Measurements from ENCODE around the gene TPSG1.
"Not testable (repeated sequence)": the region's sequence is repeated elsewhere in the genome, so short reads cannot be mapped to it uniquely, and the experiment has no call there.

The TPSG1 gene

GRCh38 chr16:1225051-1225451 is at the start of gene TPSG1:
TPSG1 (minus strand) TSS chr16:1225268; CDS start chr16:1225252, 16 bp downstream.
- DNase-seq: no peak

DNA sequence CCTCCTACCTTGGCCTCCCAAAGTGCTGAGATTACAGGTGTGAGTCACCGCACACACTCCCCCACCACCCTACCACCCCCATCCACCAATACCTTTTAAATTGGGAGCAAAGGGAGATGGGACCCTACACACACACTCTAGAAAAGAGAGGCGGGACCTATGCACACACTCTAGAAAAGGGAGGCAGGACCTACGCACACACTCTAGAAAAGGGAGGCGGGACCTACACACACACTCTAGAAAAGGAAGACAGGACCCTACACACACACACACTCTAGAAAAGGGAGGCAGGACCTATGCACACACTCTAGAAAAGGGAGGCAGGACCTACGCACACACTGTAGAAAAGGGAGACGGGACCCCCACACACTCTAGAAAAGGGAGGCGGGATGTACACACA is 49.7 kb upstream of the TPSG1 start:
- no peak for DNase-seq

- DNase-seq: no peak
Observed at GRCh38 chr16:1273816-1274215, 48.7 kb upstream of the TPSG1 start.

DNA sequence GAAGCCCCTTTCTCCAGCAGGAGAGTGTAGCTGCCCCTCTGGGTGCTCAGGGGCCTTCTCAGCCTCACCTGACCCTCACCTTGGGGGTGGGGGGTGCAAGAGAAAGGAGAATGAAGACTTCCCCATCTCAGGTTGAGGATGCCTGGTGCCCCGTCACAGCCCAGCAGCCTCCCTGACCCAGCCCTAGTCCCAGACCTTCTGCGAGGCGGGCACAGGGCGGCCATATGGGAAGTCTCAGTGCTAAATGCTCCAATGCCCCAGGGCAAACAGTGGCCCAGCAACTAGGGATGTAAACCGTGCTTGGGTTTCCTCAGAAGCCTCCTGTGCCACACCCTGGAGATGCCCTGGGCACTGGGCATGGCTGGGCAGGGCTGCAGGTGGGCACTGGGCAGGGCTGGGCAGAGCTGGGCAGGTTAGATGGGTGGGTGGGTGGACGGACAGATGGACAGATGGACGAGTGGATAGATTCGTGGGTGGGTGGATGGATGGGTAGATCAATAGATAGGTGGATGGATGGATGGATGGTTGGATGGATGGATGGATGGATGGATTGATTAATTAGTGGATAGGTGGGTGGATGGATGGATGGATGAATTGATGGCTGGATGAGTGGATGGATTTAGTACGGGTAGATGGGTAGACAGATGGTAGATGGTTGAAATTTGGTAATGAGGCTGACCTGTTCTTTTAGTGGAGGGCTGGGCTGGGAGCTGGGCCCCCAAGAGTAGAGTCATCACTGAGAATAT is 47.6 kb upstream of the TPSG1 start:
- DNase-seq: peak; percentile 92

DNA sequence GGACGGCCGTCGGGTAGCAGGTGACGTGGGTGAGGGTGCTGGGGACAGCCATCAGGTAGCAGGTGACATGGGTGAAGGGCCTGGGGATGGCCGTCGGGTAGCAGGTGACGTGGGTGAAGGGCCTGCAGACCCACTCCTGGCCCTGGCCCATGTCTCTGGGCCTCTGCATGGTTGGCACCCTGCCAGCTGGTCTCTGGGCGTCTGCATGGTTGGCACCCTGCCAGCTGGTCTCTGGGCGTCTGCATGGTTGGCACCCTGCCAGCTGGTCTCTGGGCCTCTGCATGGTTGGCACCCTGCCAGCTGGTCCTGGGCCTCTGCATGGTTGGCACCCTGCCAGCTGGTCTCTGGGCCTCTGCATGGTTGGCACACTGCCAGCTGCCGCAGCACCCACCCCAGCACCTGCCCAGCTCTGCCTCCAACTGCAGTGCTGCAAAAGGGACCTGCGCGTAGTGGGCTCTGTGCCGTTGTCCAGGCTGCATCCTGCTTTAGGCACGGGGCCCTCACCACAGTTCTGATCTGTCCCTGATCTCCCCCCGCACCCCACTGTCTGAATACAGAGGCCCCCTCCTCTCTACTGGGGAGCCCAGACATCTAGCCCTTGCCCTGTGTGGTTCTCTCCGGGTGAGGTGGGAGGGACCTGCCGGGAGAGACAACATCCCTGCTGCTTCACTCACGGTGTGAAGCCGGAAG is 46.8 kb upstream of the TPSG1 start:
- DNase-seq: peak; percentile 96

DNA sequence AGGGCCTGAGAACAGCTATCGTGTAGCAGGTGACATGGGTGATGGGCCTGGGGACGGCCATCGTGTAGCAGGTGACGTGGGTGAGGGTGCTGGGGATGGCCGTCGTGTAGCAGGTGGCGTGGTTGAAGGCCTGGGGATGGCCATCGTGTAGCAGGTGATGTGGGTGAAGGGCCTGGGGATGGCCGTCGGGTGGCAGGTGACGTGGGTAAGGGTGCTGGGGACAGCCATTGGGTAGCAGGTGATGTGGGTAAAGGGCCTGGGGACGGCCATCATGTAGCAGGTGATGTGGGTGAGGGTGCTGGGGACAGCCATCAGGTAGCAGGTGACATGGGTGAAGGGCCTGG is 46.3 kb upstream of the TPSG1 start:
- DNase-seq: no peak

- not testable (repeated sequence) for DNase-seq
Observed at GRCh38 chr16:1269418-1269817, 44.4 kb upstream of the TPSG1 start.

GRCh38 chr16:1265826-1266225 is 40.8 kb upstream of the TPSG1 start:
- no peak for DNase-seq

DNA sequence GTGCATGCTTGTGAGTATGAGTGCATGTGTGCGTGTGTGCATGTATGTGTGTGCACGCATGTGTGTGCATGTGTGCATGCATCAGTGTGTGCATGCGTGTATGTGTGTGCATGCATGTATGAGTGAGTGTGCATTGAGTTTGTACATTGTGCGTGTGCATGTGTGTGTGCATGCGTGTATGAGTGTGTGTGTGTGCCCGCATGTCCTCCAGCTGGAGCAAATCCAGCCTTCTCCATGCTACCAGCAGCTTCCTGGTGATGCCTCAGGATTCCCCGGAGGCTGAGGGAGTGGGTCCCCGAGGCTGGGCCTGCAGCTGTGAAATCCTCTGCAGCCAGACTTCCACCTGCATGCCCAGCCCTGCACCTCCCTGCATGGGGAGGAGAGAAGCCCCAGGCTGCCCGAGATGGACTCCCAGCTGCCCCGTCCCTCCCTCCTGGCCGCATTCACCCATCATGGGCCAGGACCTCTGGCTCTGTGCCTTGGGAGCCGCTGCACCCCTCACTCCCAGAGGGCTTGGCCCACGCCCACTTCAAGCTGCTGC is 40.1 kb upstream of the TPSG1 start:
- no peak for DNase-seq

- DNase-seq: no peak
Observed at GRCh38 chr16:1264345-1265089, 39.4 kb upstream of the TPSG1 start.

- no peak for DNase-seq
Observed at GRCh38 chr16:1263591-1264344, 38.7 kb upstream of the TPSG1 start.

DNA sequence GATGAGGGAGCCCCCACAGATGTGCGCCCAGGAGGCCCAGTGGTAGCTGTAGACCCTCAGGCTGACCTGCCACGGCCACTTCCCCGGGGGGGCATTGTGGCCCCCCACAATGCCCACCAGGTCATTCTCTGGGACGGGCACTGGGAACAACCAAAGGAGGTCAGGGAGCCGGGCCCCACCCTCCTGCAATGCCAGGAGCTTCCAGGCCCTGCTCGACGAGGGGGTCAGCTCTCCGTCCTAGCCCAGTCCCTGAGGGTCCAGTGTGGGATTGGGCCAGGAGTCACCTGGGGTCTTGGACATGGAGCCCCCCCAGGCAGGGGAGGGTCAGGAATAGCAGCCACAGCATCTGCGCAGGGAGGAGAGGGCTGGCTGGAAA is 37.8 kb upstream of the TPSG1 start:
- DNase-seq: no peak

GRCh38 chr16:1262210-1262845 is 37.3 kb upstream of the TPSG1 start:
- no peak for DNase-seq

DNA sequence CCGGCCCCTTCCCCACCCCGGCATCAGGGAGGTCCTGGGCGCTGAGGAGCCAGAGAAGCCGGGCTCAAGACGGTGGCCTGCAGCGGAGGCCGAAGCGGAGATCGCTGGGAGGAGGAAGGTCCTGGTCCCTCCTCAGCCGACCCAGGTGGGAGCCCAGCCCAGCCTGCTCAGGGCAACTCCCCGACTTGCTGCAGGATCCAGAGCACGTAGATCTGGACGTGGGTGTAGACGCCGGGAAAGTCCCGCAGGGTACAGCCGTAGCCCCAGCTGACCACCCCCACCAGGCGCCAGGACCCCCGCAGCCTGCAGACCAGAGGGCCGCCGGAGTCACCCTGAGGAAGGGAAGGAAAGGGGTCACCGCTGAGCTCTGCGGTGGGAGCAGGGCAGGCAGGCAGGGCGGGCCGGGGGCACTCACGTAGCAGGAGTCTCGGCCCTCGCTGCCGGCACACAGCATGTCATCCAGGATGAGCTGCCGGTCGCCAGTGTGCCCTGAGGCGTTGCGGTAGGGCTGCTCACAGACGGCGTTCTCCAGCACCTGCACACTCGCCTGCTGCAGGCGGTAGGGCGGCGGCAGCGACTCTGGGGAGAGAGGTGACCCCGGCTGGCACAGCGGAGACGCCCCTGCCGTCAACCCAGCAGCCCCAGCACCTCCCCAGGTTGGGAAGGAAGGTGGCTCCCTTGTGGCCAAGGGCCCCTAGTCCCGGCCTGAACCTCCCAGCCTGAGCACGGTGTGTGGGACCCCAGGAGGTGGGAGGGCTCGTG is 36.2 kb upstream of the TPSG1 start:
- DNase-seq: peak; percentile 92

DNA sequence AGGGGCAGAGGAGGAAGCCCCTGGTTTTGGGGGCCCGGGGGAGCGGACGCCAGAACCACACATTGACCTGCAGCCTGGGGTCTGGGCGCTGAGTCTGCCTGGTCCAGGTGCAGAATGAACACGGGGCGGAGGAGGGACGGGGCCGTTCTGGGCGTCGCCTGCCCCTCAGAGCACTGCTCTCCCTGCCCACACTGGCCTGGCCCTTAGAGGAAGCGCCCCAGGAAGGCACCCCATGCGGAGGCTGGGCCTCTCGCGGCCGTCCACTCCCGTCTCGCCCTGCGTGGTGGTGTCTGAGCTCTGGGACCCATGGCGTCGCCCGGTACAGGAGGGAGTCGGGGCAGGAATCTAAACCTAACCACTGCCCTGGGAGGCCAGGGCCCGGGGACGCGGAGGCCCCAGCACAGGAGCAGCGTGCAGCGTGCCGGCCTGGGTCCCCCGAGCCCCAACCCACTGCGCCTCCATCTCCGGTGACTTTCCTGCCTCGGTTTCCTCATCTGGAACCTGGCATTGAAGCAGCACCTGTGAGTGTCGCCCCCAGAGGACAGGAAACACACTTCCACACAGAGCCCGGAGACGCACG is 35.1 kb upstream of the TPSG1 start:
- DNase-seq: no peak

DNA sequence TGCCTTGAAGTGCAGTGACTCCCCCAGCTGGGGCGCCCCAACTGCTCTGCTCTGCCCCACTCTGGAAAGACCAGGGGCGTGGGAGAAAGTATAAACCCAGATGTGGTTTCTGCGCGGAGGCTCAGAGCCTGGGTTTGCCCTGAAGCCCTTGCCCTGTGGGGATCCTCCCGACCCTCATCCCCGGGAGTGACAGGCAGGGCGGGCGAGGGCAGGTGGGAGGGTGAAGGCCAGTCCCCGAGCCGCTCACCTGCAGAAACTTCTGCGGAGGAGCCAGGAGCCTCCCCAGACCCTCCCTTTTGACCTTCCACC is 34.6 kb upstream of the TPSG1 start:
- no peak for DNase-seq

GRCh38 chr16:1258906-1259759 is 34.1 kb upstream of the TPSG1 start:
- peak; percentile 78 for DNase-seq

GRCh38 chr16:1258225-1258600 is 33.1 kb upstream of the TPSG1 start:
- DNase-seq: peak; percentile 20

DNA sequence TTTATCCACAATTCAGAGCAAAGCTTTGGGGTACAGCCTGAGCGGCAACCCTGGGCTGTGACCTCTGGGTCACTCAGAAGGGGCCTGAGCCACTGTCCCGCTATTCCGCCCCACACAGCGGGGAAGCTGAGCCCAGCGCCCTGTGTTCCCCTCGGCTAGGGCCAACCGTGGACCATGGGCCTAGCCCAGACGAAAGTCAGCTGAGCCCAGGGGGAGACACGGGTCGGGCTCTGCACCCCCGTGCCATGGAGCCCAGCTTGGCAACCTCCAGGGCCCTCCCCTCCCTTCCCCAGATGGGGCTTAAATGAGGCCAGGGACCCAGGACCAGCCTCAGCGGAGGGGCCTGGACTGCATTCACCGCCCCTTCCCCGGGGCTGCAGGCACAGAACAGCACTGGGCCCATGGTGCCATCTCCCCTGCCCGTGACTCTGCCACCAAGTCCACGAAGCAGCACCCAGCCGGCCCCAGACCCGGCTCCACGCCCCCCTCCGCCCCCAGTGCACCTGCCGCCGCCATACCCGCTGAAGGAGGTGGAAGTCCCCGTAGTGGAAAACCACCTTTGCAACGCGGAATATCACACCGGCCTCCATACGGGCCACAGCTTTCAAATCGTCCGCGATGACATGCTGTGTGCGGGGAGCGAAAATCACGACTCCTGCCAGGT is 32.6 kb upstream of the TPSG1 start:
- DNase-seq: no peak

DNA sequence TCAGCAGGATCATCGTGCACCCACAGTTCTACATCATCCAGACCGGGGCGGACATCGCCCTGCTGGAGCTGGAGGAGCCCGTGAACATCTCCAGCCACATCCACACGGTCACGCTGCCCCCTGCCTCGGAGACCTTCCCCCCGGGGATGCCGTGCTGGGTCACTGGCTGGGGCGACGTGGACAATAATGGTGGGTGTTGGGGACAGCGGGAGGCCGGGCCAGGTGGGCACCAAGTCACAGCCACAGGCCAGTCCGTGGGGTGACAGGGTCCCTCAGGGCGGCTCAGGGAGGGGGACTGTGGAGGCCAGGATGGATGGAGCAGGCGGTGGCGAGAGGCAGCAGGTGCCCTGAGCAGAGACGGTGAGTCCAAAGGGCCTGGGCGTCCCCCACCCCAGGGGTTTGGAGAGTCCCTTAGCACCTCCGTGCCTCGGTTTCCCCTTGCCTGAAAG is 31.8 kb upstream of the TPSG1 start:
- no peak for DNase-seq
